Progenitor cell of endocrine pancreas (in vitro differentiated cells): Measurements from ENCODE around the gene SSX2IP. TPM values are rescaled to one million over a fixed set of nuclear protein-coding genes. Genes with fewer than 3 reads are reported as not detected.
"Not testable (repeated sequence)": the region's sequence is repeated elsewhere in the genome, so short reads cannot be mapped to it uniquely, and the experiment has no call there.

Experiments used
- DNase-seq: peaks from one replicate; pipeline ENCODE4 v3.0.0; 2021; ENCODE audit warnings: low spot score; ENCODE audit not compliant: unreplicated experiment
- H3K27ac Mint-ChIP-seq: 2 replicates; pipeline ENCODE4 v1.8.0; 2021; ENCODE audit warnings: mild to moderate bottlenecking, moderate library complexity, mixed read lengths
- H3K27me3 Mint-ChIP-seq: 2 replicates; pipeline ENCODE4 v1.8.0; 2021; ENCODE audit warnings: mixed read lengths
- H3K36me3 Mint-ChIP-seq: 2 replicates; pipeline ENCODE4 v1.8.0; 2022; ENCODE audit warnings: mixed read lengths; ENCODE audit not compliant: insufficient read depth
- H3K4me1 Mint-ChIP-seq: 2 replicates; pipeline ENCODE4 v1.8.0; 2021; ENCODE audit warnings: low read depth, mixed read lengths
- H3K4me3 Mint-ChIP-seq: 2 replicates; pipeline ENCODE4 v1.8.0; 2021; ENCODE audit warnings: low read depth, mild to moderate bottlenecking, moderate library complexity, mixed read lengths
- H3K9me3 Mint-ChIP-seq: 2 replicates; pipeline ENCODE4 v1.8.0; 2021; ENCODE audit warnings: low read depth, mixed read lengths
- total RNA-seq: library from RNA; stranded (reverse); gene quantifications from 2 replicates; pipeline ENCODE4 v1.2.1, GENCODE V29; 2021
- TF ChIP-seq, protein P1 (sequence below): fragments of 200-600 bp; sonication (generic); IDR thresholded peaks from one replicate; pipeline ENCODE4 v1.5.0; 2021; ENCODE audit warnings: antibody characterized with exemption, mild to moderate bottlenecking; ENCODE audit not compliant: unreplicated experiment

Gene SSX2IP
- total RNA-seq, 1 donor from 2014 or later: 36.4 TPM

DNA sequence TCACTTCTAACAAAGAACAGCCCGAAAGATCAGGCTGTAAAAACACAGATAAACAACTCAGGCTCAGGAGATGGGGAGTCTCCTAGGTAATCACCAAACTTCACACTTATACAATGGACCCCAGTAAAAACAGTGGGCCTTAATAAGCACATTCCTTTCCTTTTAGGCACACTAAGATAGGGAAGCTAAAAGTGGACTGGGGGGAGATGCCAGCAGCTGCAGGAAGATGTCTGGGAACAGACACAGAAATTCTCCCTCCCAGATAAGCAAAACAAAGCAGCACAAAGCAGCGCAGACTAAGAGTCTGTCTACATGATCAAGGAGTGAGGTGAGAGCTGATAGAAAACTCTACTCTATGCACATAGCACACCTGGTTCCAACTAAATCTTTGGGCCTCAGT, 87.0 kb downstream of the SSX2IP start:
- DNase-seq: no peak
- TF ChIP-seq, protein P1, sequence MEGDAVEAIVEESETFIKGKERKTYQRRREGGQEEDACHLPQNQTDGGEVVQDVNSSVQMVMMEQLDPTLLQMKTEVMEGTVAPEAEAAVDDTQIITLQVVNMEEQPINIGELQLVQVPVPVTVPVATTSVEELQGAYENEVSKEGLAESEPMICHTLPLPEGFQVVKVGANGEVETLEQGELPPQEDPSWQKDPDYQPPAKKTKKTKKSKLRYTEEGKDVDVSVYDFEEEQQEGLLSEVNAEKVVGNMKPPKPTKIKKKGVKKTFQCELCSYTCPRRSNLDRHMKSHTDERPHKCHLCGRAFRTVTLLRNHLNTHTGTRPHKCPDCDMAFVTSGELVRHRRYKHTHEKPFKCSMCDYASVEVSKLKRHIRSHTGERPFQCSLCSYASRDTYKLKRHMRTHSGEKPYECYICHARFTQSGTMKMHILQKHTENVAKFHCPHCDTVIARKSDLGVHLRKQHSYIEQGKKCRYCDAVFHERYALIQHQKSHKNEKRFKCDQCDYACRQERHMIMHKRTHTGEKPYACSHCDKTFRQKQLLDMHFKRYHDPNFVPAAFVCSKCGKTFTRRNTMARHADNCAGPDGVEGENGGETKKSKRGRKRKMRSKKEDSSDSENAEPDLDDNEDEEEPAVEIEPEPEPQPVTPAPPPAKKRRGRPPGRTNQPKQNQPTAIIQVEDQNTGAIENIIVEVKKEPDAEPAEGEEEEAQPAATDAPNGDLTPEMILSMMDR: no peak
- peaks cover 38% of the 10 kb centered on the region for H3K9me3 Mint-ChIP-seq
- peaks cover 20% of the 10 kb centered on the region for H3K36me3 Mint-ChIP-seq
- peaks cover 20% of the 10 kb centered on the region for H3K4me1 Mint-ChIP-seq
- no peaks in the 10 kb centered on the region for H3K27me3 Mint-ChIP-seq
- no peak overlapping the region for H3K4me3 Mint-ChIP-seq
- peak overlapping the region; percentile 18 for H3K27ac Mint-ChIP-seq

DNA sequence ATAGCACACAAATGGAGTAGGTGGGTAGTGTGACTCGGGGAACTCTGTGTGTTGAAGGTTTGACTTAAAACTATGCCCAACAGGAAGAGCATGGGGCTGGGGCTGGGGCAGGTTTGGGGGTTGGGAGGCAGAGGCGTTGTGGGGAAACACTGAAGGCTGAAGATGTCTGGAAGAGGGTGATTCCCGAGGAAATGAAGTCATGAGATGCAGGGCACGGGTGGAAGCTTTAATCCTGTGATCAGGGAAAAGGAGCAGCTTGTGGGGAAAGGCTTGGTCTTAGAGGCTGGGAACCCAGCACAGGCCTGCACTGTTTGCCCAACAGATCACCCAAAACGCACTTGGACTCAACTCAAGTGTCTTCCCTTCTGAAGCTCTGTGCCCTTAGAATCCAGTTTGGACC, 89.5 kb downstream of the SSX2IP start:
- no peak overlapping the region for H3K27ac Mint-ChIP-seq

DNA sequence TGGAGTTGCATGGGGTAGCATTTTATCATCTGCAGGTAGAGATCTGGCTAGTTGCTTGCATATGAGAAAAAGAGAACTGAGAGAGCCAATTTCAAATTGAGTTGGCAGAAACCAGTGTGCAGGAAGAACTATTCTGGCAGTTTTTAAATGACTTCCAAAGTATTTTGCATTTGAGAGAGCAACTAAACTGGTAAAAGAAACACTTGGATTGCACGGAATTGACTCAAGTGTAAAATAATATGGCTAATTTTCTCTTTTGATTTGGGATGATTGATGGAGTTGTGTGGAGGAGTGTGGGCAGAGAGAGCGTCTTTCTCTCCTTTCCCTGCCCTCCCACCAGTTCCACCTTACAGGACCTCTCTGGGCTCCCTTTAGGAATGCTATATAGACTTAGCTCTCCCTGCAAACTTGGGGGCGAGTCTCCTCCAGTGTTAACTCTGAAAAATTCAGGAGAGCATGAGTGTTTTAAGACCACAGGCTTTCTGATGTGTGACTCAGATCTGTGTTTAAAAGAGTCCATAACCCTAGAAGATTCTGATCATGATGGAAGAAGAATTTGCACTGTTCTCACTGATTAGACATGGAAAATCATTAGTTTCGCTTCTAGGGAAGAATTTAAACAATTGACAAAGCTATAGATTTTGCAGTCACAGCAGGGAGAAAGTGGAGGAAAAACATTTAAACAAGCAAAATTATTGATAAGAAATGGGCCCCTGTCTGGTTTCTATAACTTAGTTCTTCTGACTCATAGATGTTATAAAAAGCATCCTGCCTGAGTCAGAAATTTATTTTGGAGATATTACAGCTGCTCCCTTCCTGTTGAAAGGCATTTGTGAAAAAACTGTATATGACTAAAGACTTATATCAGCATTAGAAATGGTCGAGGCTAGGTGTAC, 91.2 kb downstream of the SSX2IP start:
- H3K4me1 Mint-ChIP-seq: peaks cover 36% of the 10 kb centered on the region
- H3K4me3 Mint-ChIP-seq: no peak overlapping the region
- H3K27ac Mint-ChIP-seq: peak overlapping the region; percentile 67
- TF ChIP-seq, protein P1: no peak
- H3K36me3 Mint-ChIP-seq: peaks cover 3% of the 10 kb centered on the region
- no peaks in the 10 kb centered on the region for H3K27me3 Mint-ChIP-seq
- no peak for DNase-seq
- peaks cover 16% of the 10 kb centered on the region for H3K9me3 Mint-ChIP-seq

More for the DNA sequence above, 89.5 kb downstream of the SSX2IP start:
- TF ChIP-seq, protein P1: no peak
- DNase-seq: no peak
- H3K9me3 Mint-ChIP-seq: peaks cover 28% of the 10 kb centered on the region
- no peak overlapping the region for H3K4me3 Mint-ChIP-seq
- peaks cover 36% of the 10 kb centered on the region for H3K4me1 Mint-ChIP-seq
- H3K27me3 Mint-ChIP-seq: no peaks in the 10 kb centered on the region
- H3K36me3 Mint-ChIP-seq: peaks cover 12% of the 10 kb centered on the region

DNA sequence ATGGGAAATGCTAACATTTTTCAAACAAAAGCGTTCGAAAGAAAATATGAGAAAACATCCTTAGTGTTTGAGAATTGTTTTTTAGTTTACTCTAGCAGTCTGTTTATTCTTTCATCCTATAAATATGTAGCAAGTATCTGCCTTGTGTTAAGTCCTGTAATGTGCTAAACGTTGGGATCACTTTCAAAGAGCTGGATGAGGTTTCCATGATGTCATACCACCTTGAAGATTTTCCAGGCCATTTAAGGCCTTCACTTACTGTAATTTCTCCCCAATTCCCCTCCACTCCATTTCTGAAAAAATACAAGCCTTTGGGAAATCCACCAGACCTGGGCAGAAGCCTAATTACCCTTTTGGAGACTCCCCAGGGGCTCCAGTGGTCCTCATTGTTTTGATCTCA, 91.8 kb downstream of the SSX2IP start:
- Mint-ChIP-seq H3K36me3 (peaks cover 3% of the 10 kb centered on the region), H3K27ac (peak overlapping the region; percentile 31), H3K9me3 (peaks cover 17% of the 10 kb centered on the region), H3K4me1 (peaks cover 36% of the 10 kb centered on the region), H3K27me3 (no peaks in the 10 kb centered on the region), H3K4me3 (no peak overlapping the region)
- TF ChIP-seq, protein P1: no peak
- DNase-seq: no peak

DNA sequence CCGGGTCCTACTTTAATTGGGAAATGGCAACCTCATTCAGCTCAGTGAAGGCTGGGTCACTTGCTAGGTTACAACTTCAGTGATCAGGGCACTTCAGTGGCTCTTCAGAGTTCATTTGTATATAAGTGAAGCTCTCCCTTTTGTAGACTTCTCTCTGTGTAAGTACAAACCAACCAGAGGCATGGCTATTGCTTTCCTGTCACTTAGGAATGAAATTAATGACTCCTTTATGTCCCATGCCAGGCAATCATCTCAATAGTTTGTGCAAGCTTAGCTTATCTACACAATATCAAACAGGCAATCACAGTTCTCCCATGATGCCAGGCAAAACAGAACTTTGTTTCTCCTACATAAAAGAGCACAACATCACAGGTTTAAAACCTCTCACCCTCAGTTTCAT, 93.2 kb downstream of the SSX2IP start:
- Mint-ChIP-seq H3K4me1 (peaks cover 31% of the 10 kb centered on the region), H3K36me3 (peaks cover 2% of the 10 kb centered on the region), H3K27me3 (no peaks in the 10 kb centered on the region), H3K27ac (peak overlapping the region; percentile 43), H3K4me3 (no peak overlapping the region), H3K9me3 (peaks cover 17% of the 10 kb centered on the region)
- DNase-seq: no peak
- TF ChIP-seq, protein P1: no peak

DNA sequence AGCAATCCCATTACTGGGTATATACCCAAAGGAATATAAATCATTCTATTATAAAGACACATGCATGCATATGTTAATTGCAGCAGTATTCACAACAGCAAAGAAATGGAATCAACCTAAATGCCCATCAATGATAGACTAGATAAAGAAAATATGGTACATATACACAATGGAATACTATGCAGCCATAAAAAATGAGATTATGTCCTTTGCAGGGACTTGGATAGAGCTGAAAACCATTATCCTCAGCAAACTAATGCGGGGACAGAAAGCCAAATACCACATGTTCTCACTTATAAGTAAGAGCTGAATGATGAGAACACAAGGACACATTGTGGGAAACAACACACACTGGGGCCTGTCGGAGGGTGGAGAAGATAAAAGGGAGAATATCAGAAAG, 95.3 kb downstream of the SSX2IP start:
- Mint-ChIP-seq H3K4me1 (peaks cover 31% of the 10 kb centered on the region), H3K9me3 (peaks cover 29% of the 10 kb centered on the region)
- not testable (repeated sequence) for H3K27ac Mint-ChIP-seq, DNase-seq, H3K4me3 Mint-ChIP-seq, H3K36me3 Mint-ChIP-seq, H3K27me3 Mint-ChIP-seq
